ENCODE measurements around the gene TIGD6.

The TIGD6 gene

DNA sequence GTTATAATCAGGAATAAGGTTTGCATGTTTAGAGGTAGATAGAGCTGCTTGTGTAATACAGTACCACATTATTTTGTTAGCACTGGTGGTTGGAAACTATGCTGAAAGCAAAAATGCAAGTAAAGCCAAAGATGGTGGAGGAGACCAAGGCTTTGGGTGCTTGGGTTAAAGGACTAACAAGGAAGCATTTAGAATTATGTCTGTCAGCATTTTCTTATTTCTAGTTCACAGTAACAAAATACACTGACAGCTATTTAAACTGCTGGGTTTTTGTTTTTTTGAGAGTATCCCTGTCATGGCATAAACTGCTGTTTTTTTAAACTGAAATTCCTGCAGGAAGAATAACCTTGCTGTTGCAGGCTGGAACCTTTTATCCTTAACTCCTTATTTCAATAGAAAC, 6.6 kb upstream of the TIGD6 start:
- TF ChIP-seq, protein P1, sequence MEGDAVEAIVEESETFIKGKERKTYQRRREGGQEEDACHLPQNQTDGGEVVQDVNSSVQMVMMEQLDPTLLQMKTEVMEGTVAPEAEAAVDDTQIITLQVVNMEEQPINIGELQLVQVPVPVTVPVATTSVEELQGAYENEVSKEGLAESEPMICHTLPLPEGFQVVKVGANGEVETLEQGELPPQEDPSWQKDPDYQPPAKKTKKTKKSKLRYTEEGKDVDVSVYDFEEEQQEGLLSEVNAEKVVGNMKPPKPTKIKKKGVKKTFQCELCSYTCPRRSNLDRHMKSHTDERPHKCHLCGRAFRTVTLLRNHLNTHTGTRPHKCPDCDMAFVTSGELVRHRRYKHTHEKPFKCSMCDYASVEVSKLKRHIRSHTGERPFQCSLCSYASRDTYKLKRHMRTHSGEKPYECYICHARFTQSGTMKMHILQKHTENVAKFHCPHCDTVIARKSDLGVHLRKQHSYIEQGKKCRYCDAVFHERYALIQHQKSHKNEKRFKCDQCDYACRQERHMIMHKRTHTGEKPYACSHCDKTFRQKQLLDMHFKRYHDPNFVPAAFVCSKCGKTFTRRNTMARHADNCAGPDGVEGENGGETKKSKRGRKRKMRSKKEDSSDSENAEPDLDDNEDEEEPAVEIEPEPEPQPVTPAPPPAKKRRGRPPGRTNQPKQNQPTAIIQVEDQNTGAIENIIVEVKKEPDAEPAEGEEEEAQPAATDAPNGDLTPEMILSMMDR (IDR thresholded peaks at IDR 0.05; ENCODE audit: unreplicated experiment in 3 of 3), result no peak
- Mint-ChIP-seq H3K4me1 (peaks cover 8% of the 10 kb centered on the region), H3K9me3 (no peaks in the 10 kb centered on the region), H3K27me3 (ENCODE audit: low read depth) (no peaks in the 10 kb centered on the region), H3K36me3 (ENCODE audit: low read depth) (peaks cover 48% of the 10 kb centered on the region), H3K4me3 (no peak overlapping the region), H3K27ac (no peak overlapping the region)

DNA sequence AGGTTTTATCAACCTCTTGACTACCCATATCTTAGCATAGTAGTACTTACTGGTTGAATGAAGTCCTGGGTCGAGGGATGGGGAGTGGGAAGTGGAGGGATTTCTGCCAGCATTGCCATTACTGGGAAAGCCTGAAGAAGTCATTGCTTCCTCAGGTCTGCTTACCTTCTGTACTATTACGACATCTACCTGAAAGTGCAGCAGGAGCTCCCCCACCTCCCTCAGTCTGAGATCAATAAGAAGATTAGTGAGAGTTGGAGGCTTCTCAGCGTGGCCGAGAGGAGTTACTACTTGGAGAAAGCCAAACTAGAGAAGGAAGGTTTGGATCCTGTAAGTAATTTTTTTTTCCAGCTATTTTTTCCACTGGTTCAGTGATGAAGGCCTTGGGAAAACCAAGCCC, 5.9 kb upstream of the TIGD6 start:
- Mint-ChIP-seq H3K9me3 (no peaks in the 10 kb centered on the region), H3K27ac (no peak overlapping the region), H3K4me3 (no peak overlapping the region), H3K36me3 (ENCODE audit: low read depth) (peaks cover 44% of the 10 kb centered on the region), H3K27me3 (ENCODE audit: low read depth) (no peaks in the 10 kb centered on the region), H3K4me1 (peaks cover 15% of the 10 kb centered on the region)
- TF ChIP-seq, protein P1 (IDR thresholded peaks at IDR 0.05; ENCODE audit: unreplicated experiment in 3 of 3), result no peak

DNA sequence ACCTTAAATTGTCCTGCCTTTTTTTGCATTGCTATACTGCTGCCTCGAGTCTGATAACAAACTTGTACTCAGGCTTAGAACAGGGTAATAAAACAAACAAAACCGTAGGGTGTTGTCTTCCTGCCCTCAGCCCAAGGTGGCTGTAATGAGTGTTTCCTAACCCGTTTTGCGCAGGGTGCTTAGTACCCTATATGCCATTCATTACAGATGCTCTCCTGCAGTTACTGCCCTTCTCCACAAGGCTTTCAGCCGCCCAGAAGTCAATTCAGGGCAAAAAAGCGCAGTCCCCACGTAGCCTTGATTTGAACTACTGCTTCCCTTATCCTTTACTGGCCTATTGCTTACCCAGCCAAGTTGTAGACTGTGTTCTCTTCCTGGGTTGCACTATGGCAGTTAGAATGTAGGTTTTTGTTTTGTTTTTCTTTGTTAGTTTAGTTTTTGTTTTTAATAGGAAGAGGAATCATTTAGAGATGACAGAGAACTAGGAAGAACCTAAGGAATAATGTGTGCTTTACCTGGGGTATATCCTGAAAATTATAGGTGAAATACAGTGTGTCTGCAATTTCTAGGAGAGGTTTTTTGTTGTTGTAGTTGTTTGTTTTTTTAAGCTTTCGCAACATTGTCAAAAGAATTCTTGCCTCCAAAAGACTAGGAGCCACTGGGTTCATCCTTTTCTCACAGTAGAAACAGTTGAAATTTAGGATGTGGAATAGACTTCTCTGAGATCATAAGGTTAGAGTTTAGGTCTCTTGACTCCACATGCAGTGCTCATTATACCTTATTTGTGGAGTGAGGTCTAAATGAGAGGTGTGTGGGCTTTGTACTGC, 1.4 kb upstream of the TIGD6 start:
- no peaks in the 10 kb centered on the region for H3K9me3 Mint-ChIP-seq
- H3K4me3 Mint-ChIP-seq, result peak overlapping the region; percentile 92 to 98 (median 96)
- H3K27me3 Mint-ChIP-seq (ENCODE audit: low read depth), result no peaks in the 10 kb centered on the region
- TF ChIP-seq, protein P1 (IDR thresholded peaks at IDR 0.05; ENCODE audit: unreplicated experiment in 3 of 3), result peak; percentile 55 to 60 (median 56)
- peaks cover 18% of the 10 kb centered on the region for H3K36me3 Mint-ChIP-seq (ENCODE audit: low read depth)
- H3K4me1 Mint-ChIP-seq, result peaks cover 34% of the 10 kb centered on the region
- H3K27ac Mint-ChIP-seq, result peak overlapping the region; percentile 57 to 95 (median 92)

DNA sequence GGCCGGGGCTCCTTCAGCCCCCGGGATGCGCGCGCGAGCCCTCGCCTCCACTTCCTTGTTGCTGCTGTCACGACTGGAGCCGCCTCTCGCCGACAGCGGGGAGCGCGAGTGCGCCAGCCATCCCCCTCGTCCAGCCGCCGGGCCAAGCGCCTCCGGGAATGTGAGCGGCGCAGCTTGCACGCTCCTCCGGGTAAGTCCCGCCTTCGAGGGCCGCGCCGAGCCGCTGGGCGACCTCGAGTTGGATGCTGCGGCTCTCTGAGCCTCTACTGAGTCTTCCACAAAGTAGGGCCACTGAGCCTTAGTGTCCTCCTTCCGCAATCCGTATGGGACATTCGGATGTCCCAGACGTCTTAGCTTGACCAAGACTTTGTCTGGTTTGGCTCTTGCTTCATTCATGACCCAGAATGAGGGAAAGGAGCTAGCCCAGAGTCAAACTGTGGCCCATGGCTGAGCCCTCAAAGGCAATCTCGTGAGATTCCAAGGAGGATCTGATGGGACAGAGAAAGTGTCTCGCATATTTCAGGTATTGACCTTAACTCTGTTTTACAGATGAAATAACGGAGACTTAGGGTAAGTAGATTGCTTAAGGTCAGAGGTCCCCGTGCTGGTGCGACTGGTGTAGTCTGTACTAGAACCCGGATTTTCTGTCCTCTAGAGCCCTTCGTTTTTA, 671 bp upstream of the TIGD6 start:
- no peaks in the 10 kb centered on the region for H3K27me3 Mint-ChIP-seq (ENCODE audit: low read depth)
- H3K4me1 Mint-ChIP-seq, result peaks cover 34% of the 10 kb centered on the region
- peak overlapping the region; percentile 57 to 95 (median 92) for H3K27ac Mint-ChIP-seq
- peak overlapping the region; percentile 92 to 98 (median 96) for H3K4me3 Mint-ChIP-seq
- TF ChIP-seq, protein P1 (IDR thresholded peaks at IDR 0.05; ENCODE audit: unreplicated experiment in 3 of 3), result no peak
- H3K9me3 Mint-ChIP-seq, result no peaks in the 10 kb centered on the region
- peaks cover 14% of the 10 kb centered on the region for H3K36me3 Mint-ChIP-seq (ENCODE audit: low read depth)

DNA sequence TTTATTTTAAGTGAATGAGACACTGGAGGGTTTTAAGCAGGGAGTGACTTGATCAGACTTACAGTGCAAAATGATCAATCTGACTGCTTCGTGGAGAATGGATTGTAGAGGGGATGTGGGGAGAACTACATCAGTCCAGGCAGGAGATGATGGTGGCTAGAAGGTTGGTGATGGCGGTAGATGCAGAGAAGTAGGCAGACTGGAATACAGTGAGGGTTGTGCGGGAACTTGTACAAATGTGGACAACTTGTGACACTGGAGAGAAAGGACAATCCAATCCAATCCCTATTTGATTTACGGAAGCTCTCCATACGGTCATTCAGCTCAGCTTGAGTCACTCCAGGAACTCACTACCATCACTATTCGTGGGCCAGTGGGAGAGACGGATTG, 593 bp downstream of the TIGD6 start:
- no peaks in the 10 kb centered on the region for H3K9me3 Mint-ChIP-seq

More for the DNA sequence above, 593 bp downstream of the TIGD6 start:
- TF ChIP-seq, protein P1 (IDR thresholded peaks at IDR 0.05; ENCODE audit: unreplicated experiment in 3 of 3), result no peak
- Mint-ChIP-seq H3K27ac (peak overlapping the region; percentile 90 to 98 (median 91)), H3K27me3 (ENCODE audit: low read depth) (no peaks in the 10 kb centered on the region), H3K4me3 (peak overlapping the region; percentile 93 to 100 (median 93)), H3K36me3 (ENCODE audit: low read depth) (peaks cover 14% of the 10 kb centered on the region), H3K4me1 (peaks cover 34% of the 10 kb centered on the region)

Data from nephron (organoid).